Activated T-cell treated with anti-CD3 and anti-CD28 coated beads, Interleukin-2, amount 50 U/mL, for 24 hours (primary cell): Measurements from ENCODE around the gene TEX44.
"Not testable (repeated sequence)": the region's sequence is repeated elsewhere in the genome, so short reads cannot be mapped to it uniquely, and the experiment has no call there.

ENCODE experiments used
- DNase-seq: peaks from one replicate; pipeline ENCODE4 v3.0.0-alpha.2; 2020
- H3K27ac Mint-ChIP-seq: 2 replicates; pipeline ENCODE4 v1.8.0; 2020; ENCODE audit warnings: mild to moderate bottlenecking, mixed read lengths
- H3K27me3 Mint-ChIP-seq: 2 replicates; pipeline ENCODE4 v1.8.0; 2020; ENCODE audit warnings: mixed read lengths
- H3K36me3 Mint-ChIP-seq: 2 replicates; pipeline ENCODE4 v1.8.0; 2020; ENCODE audit warnings: low read depth, mixed read lengths
- H3K4me1 Mint-ChIP-seq: 2 replicates; pipeline ENCODE4 v1.8.0; 2020; ENCODE audit warnings: low read depth, mixed read lengths
- H3K4me3 Mint-ChIP-seq: 2 replicates; pipeline ENCODE4 v1.8.0; 2020; ENCODE audit warnings: mild to moderate bottlenecking, moderate library complexity, mixed read lengths
- H3K9me3 Mint-ChIP-seq: 2 replicates; pipeline ENCODE4 v1.8.0; 2020; ENCODE audit warnings: mixed read lengths

Gene TEX44

GRCh38 chr2:231592636-231593145 lies at the start of gene TEX44:
TEX44 (plus strand) TSS chr2:231592864; CDS start chr2:231592952, 88 bp downstream.
- Mint-ChIP-seq H3K4me3 (no peak within 1 kb of the TSS), H3K36me3 (no peaks in the 10 kb centered on the region), H3K4me1 (no peaks in the 10 kb centered on the region), H3K27ac (no peak within 1 kb of the TSS), H3K27me3 (no peaks in the 10 kb centered on the region), H3K9me3 (no peaks in the 10 kb centered on the region)
- DNase-seq = no peak

GRCh38 chr2:231545105-231545902 lies 47.4 kb upstream of the TEX44 start:
- Mint-ChIP-seq H3K9me3 (peaks cover 16% of the 10 kb centered on the region), H3K4me3 (peak overlapping the region; percentile 59), H3K4me1 (peaks cover 19% of the 10 kb centered on the region), H3K36me3 (peaks cover 2% of the 10 kb centered on the region), H3K27ac (peak overlapping the region; percentile 84), H3K27me3 (no peaks in the 10 kb centered on the region)
- DNase-seq = peak; percentile 61

- H3K9me3 Mint-ChIP-seq = peaks cover 16% of the 10 kb centered on the region
- H3K4me3 Mint-ChIP-seq = no peak overlapping the region
- H3K27ac Mint-ChIP-seq = no peak overlapping the region
- peaks cover 2% of the 10 kb centered on the region for H3K36me3 Mint-ChIP-seq
- no peaks in the 10 kb centered on the region for H3K27me3 Mint-ChIP-seq
- DNase-seq = no peak
- H3K4me1 Mint-ChIP-seq = peaks cover 19% of the 10 kb centered on the region
These were observed 46.5 kb upstream of the TEX44 start for GRCh38 chr2:231546014-231546715.

GRCh38 chr2:231547315-231548110 lies 45.2 kb upstream of the TEX44 start:
- H3K27me3 Mint-ChIP-seq = no peaks in the 10 kb centered on the region
- no peak overlapping the region for H3K27ac Mint-ChIP-seq
- no peak for DNase-seq
- H3K4me3 Mint-ChIP-seq = no peak overlapping the region
- peaks cover 19% of the 10 kb centered on the region for H3K4me1 Mint-ChIP-seq
- peaks cover 10% of the 10 kb centered on the region for H3K9me3 Mint-ChIP-seq
- H3K36me3 Mint-ChIP-seq = peaks cover 2% of the 10 kb centered on the region

GRCh38 chr2:231548752-231549151 lies 43.9 kb upstream of the TEX44 start:
- Mint-ChIP-seq H3K36me3 (no peaks in the 10 kb centered on the region), H3K27me3 (no peaks in the 10 kb centered on the region), H3K4me3 (no peak overlapping the region), H3K9me3 (peaks cover 12% of the 10 kb centered on the region), H3K27ac (no peak overlapping the region), H3K4me1 (peaks cover 16% of the 10 kb centered on the region)
- no peak for DNase-seq

GRCh38 chr2:231549446-231550239 lies 43.0 kb upstream of the TEX44 start:
- H3K4me1 Mint-ChIP-seq = peaks cover 21% of the 10 kb centered on the region
- H3K9me3 Mint-ChIP-seq = peaks cover 12% of the 10 kb centered on the region
- H3K36me3 Mint-ChIP-seq = no peaks in the 10 kb centered on the region
- no peak for DNase-seq
- no peaks in the 10 kb centered on the region for H3K27me3 Mint-ChIP-seq
- no peak overlapping the region for H3K27ac Mint-ChIP-seq
- no peak overlapping the region for H3K4me3 Mint-ChIP-seq

- Mint-ChIP-seq H3K4me1 (peaks cover 12% of the 10 kb centered on the region), H3K4me3 (no peak overlapping the region), H3K27me3 (no peaks in the 10 kb centered on the region), H3K9me3 (peaks cover 12% of the 10 kb centered on the region), H3K36me3 (no peaks in the 10 kb centered on the region), H3K27ac (no peak overlapping the region)
- DNase-seq = no peak
These were observed 39.9 kb upstream of the TEX44 start for GRCh38 chr2:231552752-231553151.

- Mint-ChIP-seq H3K36me3 (no peaks in the 10 kb centered on the region), H3K27me3 (no peaks in the 10 kb centered on the region), H3K4me1 (peaks cover 10% of the 10 kb centered on the region), H3K9me3 (peaks cover 12% of the 10 kb centered on the region), H3K27ac (no peak overlapping the region), H3K4me3 (no peak overlapping the region)
- DNase-seq = no peak
These were observed 38.3 kb upstream of the TEX44 start for GRCh38 chr2:231554327-231554726.

GRCh38 chr2:231554748-231555545 lies 37.7 kb upstream of the TEX44 start:
- no peak for DNase-seq
- Mint-ChIP-seq H3K4me3 (peak overlapping the region; percentile 39), H3K9me3 (peaks cover 12% of the 10 kb centered on the region), H3K27me3 (no peaks in the 10 kb centered on the region), H3K27ac (peak overlapping the region; percentile 48), H3K4me1 (peaks cover 10% of the 10 kb centered on the region), H3K36me3 (no peaks in the 10 kb centered on the region)

GRCh38 chr2:231556496-231556895 lies 36.2 kb upstream of the TEX44 start:
- peaks cover 12% of the 10 kb centered on the region for H3K9me3 Mint-ChIP-seq
- not testable (repeated sequence) for H3K4me3 Mint-ChIP-seq, H3K36me3 Mint-ChIP-seq, H3K27me3 Mint-ChIP-seq, DNase-seq, H3K27ac Mint-ChIP-seq
- H3K4me1 Mint-ChIP-seq = peaks cover 10% of the 10 kb centered on the region

- Mint-ChIP-seq H3K36me3 (no peaks in the 10 kb centered on the region), H3K27ac (no peak overlapping the region), H3K27me3 (no peaks in the 10 kb centered on the region), H3K9me3 (peaks cover 12% of the 10 kb centered on the region), H3K4me1 (peaks cover 10% of the 10 kb centered on the region), H3K4me3 (no peak overlapping the region)
- no peak for DNase-seq
These were observed 35.7 kb upstream of the TEX44 start for GRCh38 chr2:231556981-231557380.

GRCh38 chr2:231557571-231558217 lies 35.0 kb upstream of the TEX44 start:
- H3K9me3 Mint-ChIP-seq = peaks cover 10% of the 10 kb centered on the region
- H3K27me3 Mint-ChIP-seq = no peaks in the 10 kb centered on the region
- no peak overlapping the region for H3K4me3 Mint-ChIP-seq
- H3K36me3 Mint-ChIP-seq = no peaks in the 10 kb centered on the region
- H3K4me1 Mint-ChIP-seq = peaks cover 10% of the 10 kb centered on the region
- DNase-seq = peak; percentile 63
- H3K27ac Mint-ChIP-seq = no peak overlapping the region
